Cardiac septum (tissue), 1 donor: ENCODE results near the gene CBFA2T2. TPM values are rescaled to one million over a fixed set of nuclear protein-coding genes. Genes with fewer than 3 reads are reported as not detected.

Experiments
- total RNA-seq: library from RNA; stranded (reverse); fragmentation: NEBNext Ultra II Directional; extraction: Animal tissue kit (Norgen Biotek cat#: 25700); gene quantifications from one replicate; pipeline ENCODE4 v1.2.1, GENCODE V29; 2021
- donor health status: DM: no; HTN: no; CAD: no.

The CBFA2T2 gene
- total RNA-seq, 1 donor from 2014 or later, result 11.2 TPM

Other genes starting within 250 kb of the CBFA2T2 start
- gene BPIFB1, start 206.9 kb upstream of the CBFA2T2 start, total RNA-seq, result not detected
- gene CDK5RAP1, start 88.6 kb upstream of the CBFA2T2 start, total RNA-seq, result 21.3 TPM
- gene SNTA1, start 46.3 kb upstream of the CBFA2T2 start, total RNA-seq, result 167 TPM
- gene C20orf144, start 172.2 kb downstream of the CBFA2T2 start, total RNA-seq, result not detected
- 0.46 TPM for gene ACTL10, start 176.8 kb downstream of the CBFA2T2 start, total RNA-seq
- gene NECAB3, start 184.3 kb downstream of the CBFA2T2 start, total RNA-seq, result 77.0 TPM
- 2.3 TPM for gene E2F1, start 196.3 kb downstream of the CBFA2T2 start, total RNA-seq
- gene PXMP4, start 230.2 kb downstream of the CBFA2T2 start, total RNA-seq, result 8.9 TPM
- gene ZNF341, start 241.9 kb downstream of the CBFA2T2 start, total RNA-seq, result 1.3 TPM